ENCODE results near the gene IGSF3.
"Not testable (repeated sequence)": the region's sequence is repeated elsewhere in the genome, so short reads cannot be mapped to it uniquely, and the experiment has no call there.

IGSF3 gene

DNA sequence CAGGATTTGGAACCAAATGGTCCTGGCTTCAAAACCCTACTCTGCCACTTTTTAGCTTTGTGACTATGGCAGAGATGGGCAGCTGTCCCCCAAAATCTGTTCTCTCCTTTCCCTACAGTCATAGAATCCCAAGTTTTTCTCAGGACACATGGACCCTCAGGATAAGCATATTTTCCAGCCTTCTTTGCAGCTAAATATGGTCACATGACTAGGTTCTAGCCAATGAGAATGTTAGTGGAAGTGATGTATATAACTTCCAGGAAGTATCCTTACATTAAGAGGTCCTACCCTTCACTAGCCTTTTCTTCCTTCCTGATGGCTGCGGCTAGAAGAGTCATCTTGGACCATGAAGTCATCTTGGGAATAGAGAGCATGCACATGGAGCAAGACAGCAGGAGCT is 5.9 kb downstream of the IGSF3 start:
- Mint-ChIP-seq H3K27ac (no peak overlapping the region), H3K4me3 (no peak overlapping the region), H3K36me3 (ENCODE audit: low read depth) (no peaks in the 10 kb centered on the region), H3K4me1 (peaks cover 15% of the 10 kb centered on the region), H3K27me3 (peaks cover 33% of the 10 kb centered on the region), H3K9me3 (no peaks in the 10 kb centered on the region)
- DNase-seq, result no peak
- no peak for ATAC-seq

DNA sequence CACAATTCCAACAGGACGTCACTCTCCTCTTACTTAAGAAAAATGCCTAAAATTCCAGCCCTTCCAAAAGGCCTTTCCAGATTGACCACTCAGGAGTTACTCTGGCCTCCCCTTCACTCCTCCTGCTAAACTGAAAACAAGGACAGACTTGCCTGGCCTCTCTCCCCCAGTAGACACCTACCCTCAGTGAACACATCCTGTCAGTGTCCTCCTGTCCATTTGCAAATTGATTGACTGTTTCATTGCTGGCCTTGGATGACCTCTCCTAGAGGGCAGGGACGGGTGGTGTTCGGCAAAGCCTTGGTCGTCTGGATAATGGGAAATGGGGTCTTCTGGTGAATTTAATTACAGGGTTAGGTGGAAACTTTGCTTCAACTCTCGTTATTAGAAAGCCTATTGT is 8.9 kb downstream of the IGSF3 start:
- not testable (repeated sequence) for H3K4me3 Mint-ChIP-seq; H3K9me3 Mint-ChIP-seq; H3K27ac Mint-ChIP-seq; ATAC-seq; H3K36me3 Mint-ChIP-seq (ENCODE audit: low read depth); H3K4me1 Mint-ChIP-seq; DNase-seq
- peaks cover 12% of the 10 kb centered on the region for H3K27me3 Mint-ChIP-seq

GRCh38 chr1:116657836-116658235 is 9.7 kb downstream of the IGSF3 start:
- H3K9me3 Mint-ChIP-seq; H3K36me3 Mint-ChIP-seq (ENCODE audit: low read depth); ATAC-seq; H3K4me3 Mint-ChIP-seq; DNase-seq; H3K4me1 Mint-ChIP-seq; H3K27ac Mint-ChIP-seq: not testable (repeated sequence)
- H3K27me3 Mint-ChIP-seq, result peaks cover 12% of the 10 kb centered on the region

GRCh38 chr1:116654351-116654750 is 13.2 kb downstream of the IGSF3 start:
- Mint-ChIP-seq H3K27ac (no peak overlapping the region), H3K27me3 (peaks cover 20% of the 10 kb centered on the region), H3K36me3 (ENCODE audit: low read depth) (no peaks in the 10 kb centered on the region), H3K4me1 (no peaks in the 10 kb centered on the region), H3K4me3 (no peak overlapping the region), H3K9me3 (no peaks in the 10 kb centered on the region)
- no peak for ATAC-seq
- no peak for DNase-seq

GRCh38 chr1:116652598-116652997 is 14.9 kb downstream of the IGSF3 start:
- H3K4me1 Mint-ChIP-seq, result not testable (repeated sequence)

DNA sequence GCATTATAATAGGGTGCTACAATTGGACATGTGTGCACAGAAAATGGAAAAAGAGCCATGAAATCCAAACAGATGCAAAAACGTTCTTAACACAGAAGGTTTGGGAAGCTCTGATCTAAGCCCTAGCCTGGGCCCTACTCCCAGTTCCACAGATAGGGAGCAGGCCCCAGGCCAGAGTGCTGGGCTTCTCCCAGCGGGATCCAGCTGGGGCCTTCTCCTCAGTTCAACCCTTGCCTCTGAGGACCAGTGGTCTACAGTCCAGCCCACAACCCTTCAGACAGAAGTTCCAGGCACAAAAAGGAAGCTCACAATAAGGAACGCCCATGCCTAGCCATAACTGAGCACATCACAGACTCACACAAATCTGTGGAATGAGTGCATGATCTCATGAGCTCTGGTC is 16.8 kb downstream of the IGSF3 start:
- H3K4me1 Mint-ChIP-seq; DNase-seq; H3K4me3 Mint-ChIP-seq; H3K27ac Mint-ChIP-seq; ATAC-seq; H3K9me3 Mint-ChIP-seq; H3K36me3 Mint-ChIP-seq (ENCODE audit: low read depth): not testable (repeated sequence)
- H3K27me3 Mint-ChIP-seq, result peaks cover 27% of the 10 kb centered on the region

More at GRCh38 chr1:116652598-116652997, 14.9 kb downstream of the IGSF3 start:
- H3K9me3 Mint-ChIP-seq; ATAC-seq; H3K4me3 Mint-ChIP-seq; H3K36me3 Mint-ChIP-seq (ENCODE audit: low read depth); DNase-seq; H3K27ac Mint-ChIP-seq: not testable (repeated sequence)
- H3K27me3 Mint-ChIP-seq, result peaks cover 23% of the 10 kb centered on the region

DNA sequence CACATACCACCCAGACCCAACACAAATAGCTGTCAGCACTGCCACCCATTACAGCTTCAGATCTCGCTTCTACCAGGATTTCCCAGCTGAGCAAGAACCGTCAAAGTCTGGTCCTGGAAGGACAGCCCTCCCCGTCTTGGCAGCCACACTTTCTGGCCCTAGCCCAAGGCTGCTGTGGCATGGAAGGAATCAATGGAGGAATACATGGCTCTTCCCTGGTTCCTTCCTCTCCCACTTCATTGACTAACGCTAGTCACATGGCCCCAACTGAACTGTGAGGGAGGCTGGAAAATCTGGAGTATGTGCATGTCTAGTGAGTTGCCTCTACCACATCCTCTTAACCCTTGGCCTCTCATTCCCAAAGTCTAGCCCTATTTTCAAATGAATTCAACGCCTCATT is 18.5 kb downstream of the IGSF3 start:
- not testable (repeated sequence) for ATAC-seq; DNase-seq; H3K4me1 Mint-ChIP-seq; H3K36me3 Mint-ChIP-seq (ENCODE audit: low read depth); H3K4me3 Mint-ChIP-seq; H3K27ac Mint-ChIP-seq; H3K9me3 Mint-ChIP-seq
- H3K27me3 Mint-ChIP-seq, result peaks cover 23% of the 10 kb centered on the region

DNA sequence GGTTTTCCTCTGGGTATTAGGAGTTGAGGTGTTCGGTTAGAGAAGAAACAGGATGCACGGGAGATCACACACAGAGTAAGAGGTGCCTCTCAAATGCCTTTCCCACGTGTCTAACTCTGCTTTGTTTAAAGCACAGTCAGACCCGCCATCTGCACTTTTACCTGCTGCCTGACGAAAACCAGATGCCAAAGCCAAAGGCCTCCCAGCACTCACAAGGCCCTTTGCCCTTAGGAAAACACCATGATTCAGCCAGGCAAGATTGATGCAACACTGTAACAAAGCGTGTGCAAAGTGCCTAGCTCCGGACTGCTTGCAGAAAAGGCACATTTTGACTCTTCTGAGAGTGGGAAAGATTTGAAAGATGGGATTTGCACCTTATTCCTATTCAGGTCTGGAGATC is 19.2 kb downstream of the IGSF3 start:
- not testable (repeated sequence) for H3K4me1 Mint-ChIP-seq; H3K27ac Mint-ChIP-seq; H3K4me3 Mint-ChIP-seq; H3K9me3 Mint-ChIP-seq; H3K36me3 Mint-ChIP-seq (ENCODE audit: low read depth); ATAC-seq; DNase-seq
- peaks cover 23% of the 10 kb centered on the region for H3K27me3 Mint-ChIP-seq

DNA sequence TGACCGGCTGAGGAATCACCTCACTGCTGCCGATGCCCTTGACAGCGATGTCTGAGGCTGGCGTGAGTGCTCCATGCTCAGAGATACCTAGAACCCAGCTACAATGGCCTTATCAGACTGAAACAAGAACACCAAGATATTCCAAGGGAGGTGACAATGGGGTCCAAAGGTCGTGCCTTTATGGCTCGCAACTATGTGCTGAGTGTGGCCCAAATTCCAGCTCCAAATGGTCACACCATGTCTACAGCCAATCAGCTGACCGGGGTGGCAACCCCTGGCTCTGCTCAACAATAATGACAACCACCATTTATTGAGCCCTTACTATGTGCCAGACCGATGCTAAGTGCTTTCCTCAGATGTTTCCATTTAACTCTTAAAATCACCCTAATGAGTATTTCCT is 20.3 kb downstream of the IGSF3 start:
- not testable (repeated sequence) for DNase-seq; H3K4me3 Mint-ChIP-seq; H3K36me3 Mint-ChIP-seq (ENCODE audit: low read depth); H3K9me3 Mint-ChIP-seq; H3K27ac Mint-ChIP-seq; H3K4me1 Mint-ChIP-seq; ATAC-seq
- H3K27me3 Mint-ChIP-seq, result peaks cover 18% of the 10 kb centered on the region

DNA sequence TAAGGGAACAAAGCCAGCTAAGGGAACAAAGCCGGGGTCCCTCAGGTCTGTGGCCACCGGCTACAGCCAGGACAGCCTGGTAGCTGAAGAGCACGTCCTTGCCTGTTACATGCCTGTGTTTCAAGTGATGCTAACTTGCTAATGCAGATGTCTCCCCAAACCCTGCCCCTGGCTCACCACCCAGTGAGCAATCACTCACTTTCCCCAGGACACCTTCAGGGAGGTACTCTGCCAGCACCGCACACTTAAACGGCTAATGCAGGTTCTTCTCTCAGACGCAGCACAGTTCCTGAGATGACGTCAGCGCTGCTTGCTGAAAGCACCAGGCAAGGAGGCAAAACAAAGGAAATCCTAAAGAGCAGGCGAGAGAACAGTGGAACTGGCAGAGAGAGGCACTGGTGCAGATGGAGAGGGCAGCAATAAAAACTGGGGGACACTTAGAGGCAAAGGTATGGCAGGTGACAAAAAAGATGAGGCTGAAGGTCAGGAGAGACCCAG is 20.8 kb downstream of the IGSF3 start:
- peaks cover 18% of the 10 kb centered on the region for H3K27me3 Mint-ChIP-seq
- not testable (repeated sequence) for H3K36me3 Mint-ChIP-seq (ENCODE audit: low read depth); ATAC-seq; H3K9me3 Mint-ChIP-seq; DNase-seq; H3K4me3 Mint-ChIP-seq; H3K4me1 Mint-ChIP-seq; H3K27ac Mint-ChIP-seq

DNA sequence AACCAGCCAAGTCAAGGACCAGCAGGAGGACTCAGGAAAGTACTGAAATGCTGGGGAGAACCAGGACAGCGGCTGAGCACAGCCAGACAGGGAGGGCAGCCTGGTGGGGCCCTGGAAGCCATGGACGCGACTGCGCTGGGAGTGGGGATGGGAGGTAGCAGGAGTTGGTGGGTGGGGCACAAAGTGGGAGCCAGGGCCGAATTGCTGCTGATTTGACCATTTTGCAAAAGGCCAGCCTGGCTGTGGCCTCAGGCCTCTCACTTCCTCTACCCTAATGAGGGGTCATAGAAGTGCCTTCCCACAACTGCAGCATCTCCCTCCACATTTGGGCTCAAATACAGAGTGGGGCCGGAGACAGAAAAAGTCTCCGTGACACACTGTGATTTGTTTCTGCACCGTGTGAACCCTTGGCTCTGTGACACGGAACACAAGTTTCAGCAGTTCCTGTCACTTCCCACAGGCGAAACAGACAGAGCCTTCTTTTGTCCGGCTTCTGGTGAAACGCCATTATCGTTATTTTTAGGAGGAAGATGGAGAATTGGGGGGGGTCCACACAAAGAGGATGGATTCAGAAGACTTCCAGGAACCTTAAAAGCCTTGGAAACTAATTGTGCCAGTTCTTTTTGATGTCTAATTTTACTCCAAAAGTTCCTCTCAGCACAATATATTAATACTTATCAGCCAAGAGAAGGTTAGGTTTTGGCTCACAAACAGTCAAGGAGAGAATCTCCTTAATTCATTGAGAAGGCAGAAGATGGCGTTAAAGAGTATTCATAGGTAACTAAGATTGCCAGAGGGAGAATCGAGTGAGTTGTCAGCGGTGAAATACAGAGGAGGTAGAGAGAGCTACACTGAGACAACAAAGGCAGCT is 21.5 kb downstream of the IGSF3 start:
- peaks cover 20% of the 10 kb centered on the region for H3K27me3 Mint-ChIP-seq
- H3K27ac Mint-ChIP-seq; ATAC-seq; H3K36me3 Mint-ChIP-seq (ENCODE audit: low read depth); H3K4me3 Mint-ChIP-seq; H3K4me1 Mint-ChIP-seq; H3K9me3 Mint-ChIP-seq; DNase-seq: not testable (repeated sequence)

DNA sequence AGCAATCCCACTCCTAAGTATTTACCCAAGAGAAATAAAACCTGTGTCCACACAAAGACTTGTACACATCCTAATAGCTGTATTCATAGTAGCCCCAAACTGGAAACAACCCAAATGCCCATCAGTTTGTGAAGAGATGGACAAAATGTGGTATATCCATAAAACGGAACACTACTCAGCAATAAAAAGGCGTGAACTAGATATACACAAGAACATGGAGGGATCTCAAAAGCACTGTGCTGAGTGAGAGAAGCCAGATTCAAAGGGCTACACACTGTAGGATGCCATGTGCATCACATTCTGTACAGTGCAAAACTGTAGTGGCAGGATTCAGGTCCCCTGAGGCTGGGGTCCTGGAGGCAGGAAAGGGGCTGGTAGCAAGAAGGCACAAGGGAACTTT is 22.5 kb downstream of the IGSF3 start:
- not testable (repeated sequence) for H3K4me1 Mint-ChIP-seq; H3K4me3 Mint-ChIP-seq; H3K27ac Mint-ChIP-seq; H3K36me3 Mint-ChIP-seq (ENCODE audit: low read depth); ATAC-seq; DNase-seq; H3K9me3 Mint-ChIP-seq
- H3K27me3 Mint-ChIP-seq, result peaks cover 20% of the 10 kb centered on the region

- H3K4me3 Mint-ChIP-seq; H3K27ac Mint-ChIP-seq; H3K9me3 Mint-ChIP-seq; H3K4me1 Mint-ChIP-seq; H3K36me3 Mint-ChIP-seq (ENCODE audit: low read depth); ATAC-seq; DNase-seq: not testable (repeated sequence)
- H3K27me3 Mint-ChIP-seq, result peaks cover 12% of the 10 kb centered on the region
These were observed 23.4 kb downstream of the IGSF3 start for GRCh38 chr1:116644096-116644495.

GRCh38 chr1:116643281-116643751 is 24.2 kb downstream of the IGSF3 start:
- not testable (repeated sequence) for DNase-seq

More at GRCh38 chr1:116643281-116643751, 24.2 kb downstream of the IGSF3 start:
- not testable (repeated sequence) for H3K9me3 Mint-ChIP-seq; H3K27ac Mint-ChIP-seq; ATAC-seq; H3K36me3 Mint-ChIP-seq (ENCODE audit: low read depth); H3K4me3 Mint-ChIP-seq; H3K4me1 Mint-ChIP-seq
- peaks cover 12% of the 10 kb centered on the region for H3K27me3 Mint-ChIP-seq

All from activated naive CD8-positive, alpha-beta T cell treated with anti-CD3 and anti-CD28 coated beads, Interleukin-2, amount 50 U/mL, for 24 hours (primary cell).